ENCODE measurements around the gene ARHGAP23.
"Not testable (repeated sequence)": the region's sequence is repeated elsewhere in the genome, so short reads cannot be mapped to it uniquely, and the experiment has no call there.

The ARHGAP23 gene

DNA sequence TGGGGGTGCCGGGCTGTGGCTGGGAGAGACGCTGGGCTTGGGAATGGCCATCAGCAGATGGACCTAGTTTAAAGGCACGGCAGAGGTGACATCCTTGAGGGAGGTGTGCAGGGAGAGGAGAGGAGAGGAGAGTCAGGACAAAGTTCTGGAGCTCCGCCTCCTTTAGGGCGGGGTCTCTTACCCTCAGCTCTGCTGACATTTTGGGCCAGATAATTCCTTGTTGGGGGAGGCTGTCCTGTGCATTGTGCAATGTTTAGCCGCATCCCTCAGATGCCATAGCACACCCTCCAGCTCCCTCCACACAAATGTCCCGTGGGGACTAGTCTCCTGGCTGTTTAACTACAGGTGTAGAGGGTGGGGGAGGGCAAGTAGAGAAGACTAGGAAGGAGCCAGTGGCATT, 48.3 kb downstream of the ARHGAP23 start:
- peaks cover 13% of the 10 kb centered on the region for H3K36me3 ChIP-seq (ENCODE audit: control insufficient read depth, insufficient read depth, low read length)
- H3K4me1 ChIP-seq (ENCODE audit: control insufficient read depth, insufficient read depth, low read length), result no peaks in the 10 kb centered on the region
- DNase-seq (ENCODE audit: low read depth, low spot score), result no peak
- no peaks in the 10 kb centered on the region for H3K27me3 ChIP-seq (ENCODE audit: control insufficient read depth, insufficient read depth, low read length)
- no CpG with 5 or more reads among the region's 7 CpGs for WGBS (ENCODE audit: insufficient coverage, insufficient read length)
- no peak overlapping the region for H3K4me3 ChIP-seq (ENCODE audit: low read length)
- no peaks in the 10 kb centered on the region for H3K9me3 ChIP-seq (ENCODE audit: control insufficient read depth, insufficient read depth, low read length)
- no peak overlapping the region for H3K27ac ChIP-seq (ENCODE audit: low read length)

DNA sequence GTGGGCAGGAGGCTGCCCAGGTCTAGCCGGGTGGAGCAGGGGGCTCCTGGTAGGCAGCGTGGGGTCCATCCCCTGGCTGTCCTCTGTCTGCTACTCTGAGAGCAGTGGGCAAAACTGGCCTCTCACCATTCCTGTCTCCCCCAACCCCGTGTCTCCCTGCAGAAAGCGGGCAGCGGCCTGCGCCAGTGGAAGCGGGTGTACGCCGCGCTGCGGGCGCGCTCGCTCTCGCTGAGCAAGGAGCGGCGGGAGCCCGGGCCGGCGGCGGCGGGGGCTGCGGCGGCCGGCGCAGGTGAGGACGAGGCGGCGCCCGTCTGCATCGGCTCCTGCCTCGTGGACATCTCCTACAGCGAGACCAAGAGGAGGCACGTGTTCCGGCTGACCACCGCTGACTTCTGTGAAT, 49.2 kb downstream of the ARHGAP23 start:
- not testable (repeated sequence) for H3K4me3 ChIP-seq (ENCODE audit: low read length); DNase-seq (ENCODE audit: low read depth, low spot score); H3K4me1 ChIP-seq (ENCODE audit: control insufficient read depth, insufficient read depth, low read length); H3K27me3 ChIP-seq (ENCODE audit: control insufficient read depth, insufficient read depth, low read length); H3K27ac ChIP-seq (ENCODE audit: low read length); H3K9me3 ChIP-seq (ENCODE audit: control insufficient read depth, insufficient read depth, low read length)
- WGBS (ENCODE audit: insufficient coverage, insufficient read length), result no CpG with 5 or more reads among the region's 36 CpGs
- H3K36me3 ChIP-seq (ENCODE audit: control insufficient read depth, insufficient read depth, low read length), result peaks cover 19% of the 10 kb centered on the region

DNA sequence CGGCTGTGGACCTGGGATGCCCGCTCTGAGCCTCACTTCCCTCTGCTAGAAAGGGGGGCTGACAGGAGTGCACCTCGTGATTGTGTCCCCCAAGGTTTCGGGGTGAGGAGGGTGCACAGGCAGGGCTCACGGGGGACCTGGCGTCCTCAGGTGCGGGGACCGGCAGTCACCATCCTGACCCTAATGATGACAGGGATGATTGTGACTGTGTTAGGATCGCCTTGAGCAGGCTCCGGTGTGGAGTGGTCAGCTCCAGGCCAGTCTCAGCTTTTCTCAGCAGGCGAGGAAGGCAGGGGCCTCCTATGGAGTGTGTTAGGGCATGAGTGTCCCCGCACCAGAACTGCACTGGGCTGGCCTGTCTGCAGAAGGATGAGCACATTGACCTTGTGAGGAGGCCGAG, 49.7 kb downstream of the ARHGAP23 start:
- H3K4me3 ChIP-seq (ENCODE audit: low read length); H3K4me1 ChIP-seq (ENCODE audit: control insufficient read depth, insufficient read depth, low read length); DNase-seq (ENCODE audit: low read depth, low spot score); H3K9me3 ChIP-seq (ENCODE audit: control insufficient read depth, insufficient read depth, low read length); H3K27me3 ChIP-seq (ENCODE audit: control insufficient read depth, insufficient read depth, low read length); H3K27ac ChIP-seq (ENCODE audit: low read length): not testable (repeated sequence)
- H3K36me3 ChIP-seq (ENCODE audit: control insufficient read depth, insufficient read depth, low read length), result peaks cover 22% of the 10 kb centered on the region
- WGBS (ENCODE audit: insufficient coverage, insufficient read length), result no CpG with 5 or more reads among the region's 13 CpGs

DNA sequence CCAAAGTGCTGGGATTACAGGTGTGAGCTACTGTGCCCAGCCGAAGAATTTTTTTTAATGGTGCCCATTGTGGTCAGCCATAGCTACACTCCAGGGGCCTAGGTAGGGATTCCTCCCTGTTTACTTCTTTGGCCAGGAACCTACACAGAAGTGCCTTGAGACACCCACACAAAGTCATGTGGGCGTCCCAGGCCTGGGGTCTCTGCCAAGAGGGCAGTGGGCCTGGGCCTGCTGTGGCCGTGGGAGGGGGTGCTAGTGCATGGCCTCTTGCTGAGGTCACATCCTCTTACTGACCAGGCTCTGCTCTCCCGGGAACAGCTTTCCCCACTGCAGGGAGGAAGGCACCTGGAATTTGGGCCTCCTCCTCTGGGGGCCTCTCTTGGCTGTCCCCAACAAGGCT, 50.4 kb downstream of the ARHGAP23 start:
- not testable (repeated sequence) for H3K27me3 ChIP-seq (ENCODE audit: control insufficient read depth, insufficient read depth, low read length); H3K27ac ChIP-seq (ENCODE audit: low read length); H3K9me3 ChIP-seq (ENCODE audit: control insufficient read depth, insufficient read depth, low read length); H3K4me3 ChIP-seq (ENCODE audit: low read length); H3K4me1 ChIP-seq (ENCODE audit: control insufficient read depth, insufficient read depth, low read length); DNase-seq (ENCODE audit: low read depth, low spot score)
- no CpG with 5 or more reads among the region's 4 CpGs for WGBS (ENCODE audit: insufficient coverage, insufficient read length)
- peaks cover 18% of the 10 kb centered on the region for H3K36me3 ChIP-seq (ENCODE audit: control insufficient read depth, insufficient read depth, low read length)

DNA sequence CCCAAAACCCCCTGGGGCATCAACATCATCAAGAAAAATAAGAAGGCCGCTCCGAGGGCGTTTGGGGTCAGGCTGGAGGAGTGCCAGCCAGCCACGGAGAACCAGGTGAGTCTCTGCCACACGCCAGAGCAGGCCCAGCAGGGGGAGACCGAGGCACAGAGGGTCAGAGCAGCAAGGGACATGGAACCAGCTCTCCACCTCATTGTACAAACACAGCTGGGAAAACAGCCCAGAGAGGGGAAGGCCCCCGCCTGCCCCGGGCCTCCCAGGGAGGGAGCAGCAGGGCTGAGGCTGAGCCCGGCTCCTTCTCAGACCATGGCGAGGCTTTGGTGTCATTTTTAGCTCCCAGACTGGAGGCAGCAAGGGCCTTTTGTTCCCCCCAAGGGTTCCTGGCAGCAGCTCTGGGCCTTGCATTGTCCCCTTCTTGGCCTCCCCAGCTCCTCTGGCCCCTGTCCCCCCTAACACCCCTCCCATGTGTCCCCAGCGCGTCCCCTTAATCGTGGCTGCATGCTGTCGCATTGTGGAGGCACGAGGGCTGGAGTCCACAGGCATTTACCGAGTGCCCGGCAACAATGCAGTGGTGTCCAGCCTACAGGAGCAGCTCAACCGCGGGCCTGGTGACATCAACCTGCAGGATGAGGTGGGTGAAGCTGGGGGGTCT, 53.9 kb downstream of the ARHGAP23 start:
- DNase-seq (ENCODE audit: low read depth, low spot score); H3K9me3 ChIP-seq (ENCODE audit: control insufficient read depth, insufficient read depth, low read length); H3K27me3 ChIP-seq (ENCODE audit: control insufficient read depth, insufficient read depth, low read length); H3K27ac ChIP-seq (ENCODE audit: low read length); H3K4me1 ChIP-seq (ENCODE audit: control insufficient read depth, insufficient read depth, low read length); H3K4me3 ChIP-seq (ENCODE audit: low read length): not testable (repeated sequence)
- no CpG with 5 or more reads among the region's 19 CpGs for WGBS (ENCODE audit: insufficient coverage, insufficient read length)
- peaks cover 20% of the 10 kb centered on the region for H3K36me3 ChIP-seq (ENCODE audit: control insufficient read depth, insufficient read depth, low read length)

DNA sequence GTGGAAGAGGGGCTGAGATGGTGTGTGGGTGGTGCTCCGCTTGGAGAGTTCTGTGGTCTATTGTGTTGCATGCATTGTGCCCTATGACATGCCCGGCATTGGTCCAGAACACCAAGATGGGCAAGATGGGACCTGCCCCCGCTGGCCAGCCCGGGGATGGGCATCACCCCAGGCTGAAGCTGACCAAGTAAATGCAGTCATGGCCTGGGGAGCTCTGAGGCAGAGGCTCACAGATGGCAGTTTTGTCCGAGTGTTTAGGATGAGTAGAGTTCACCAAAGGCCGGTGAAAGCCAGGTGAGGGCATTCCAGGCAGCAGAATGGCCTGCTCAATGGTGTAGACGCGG, 54.4 kb downstream of the ARHGAP23 start:
- H3K4me3 ChIP-seq (ENCODE audit: low read length); DNase-seq (ENCODE audit: low read depth, low spot score); H3K27me3 ChIP-seq (ENCODE audit: control insufficient read depth, insufficient read depth, low read length); H3K27ac ChIP-seq (ENCODE audit: low read length); H3K9me3 ChIP-seq (ENCODE audit: control insufficient read depth, insufficient read depth, low read length); H3K4me1 ChIP-seq (ENCODE audit: control insufficient read depth, insufficient read depth, low read length): not testable (repeated sequence)
- WGBS (ENCODE audit: insufficient coverage, insufficient read length), result no CpG with 5 or more reads among the region's 8 CpGs
- peaks cover 20% of the 10 kb centered on the region for H3K36me3 ChIP-seq (ENCODE audit: control insufficient read depth, insufficient read depth, low read length)

DNA sequence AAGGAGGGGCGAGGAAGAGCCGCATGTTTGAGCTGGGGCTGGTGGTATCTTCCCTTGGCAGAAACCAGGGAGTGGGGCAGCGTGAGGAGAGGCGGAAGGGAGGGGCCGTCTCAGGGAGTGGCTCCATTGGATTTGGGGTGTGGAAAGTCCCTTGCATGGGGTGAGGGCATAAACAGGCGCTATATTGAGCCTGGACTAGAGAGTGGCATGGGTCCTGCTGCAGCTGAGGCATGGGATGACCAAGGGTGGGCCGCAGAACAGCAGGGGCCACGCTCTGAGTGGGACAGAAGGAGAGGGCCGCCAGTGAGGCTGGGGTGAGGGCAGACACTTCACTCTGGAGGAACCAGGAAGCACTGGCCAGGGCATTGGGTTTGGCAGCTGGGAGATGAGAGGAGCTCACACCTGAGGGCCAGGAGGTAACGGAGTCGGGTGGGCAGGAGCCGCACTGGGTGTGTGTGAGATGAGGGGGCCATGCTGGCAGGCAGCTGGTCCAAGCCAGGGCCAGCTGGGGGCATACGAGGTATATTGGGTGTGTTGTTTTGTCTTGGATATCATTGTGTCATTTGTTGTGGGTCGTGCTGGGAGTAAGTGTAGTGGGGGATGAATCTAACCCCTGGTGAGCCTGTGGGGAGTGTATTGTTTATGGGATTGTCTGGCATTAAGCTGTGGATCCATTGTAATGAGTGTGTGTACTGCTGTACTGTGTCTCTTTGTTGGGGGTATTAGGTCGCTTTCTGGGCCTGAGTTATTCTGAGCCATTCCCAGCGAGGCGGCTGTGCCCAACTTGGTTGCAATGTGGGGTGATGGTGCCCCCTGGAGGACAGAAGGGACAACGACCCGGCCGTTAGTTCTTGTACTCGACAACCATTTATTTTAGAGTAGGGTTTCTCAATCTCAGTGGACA, 56.2 kb downstream of the ARHGAP23 start:
- H3K4me3 ChIP-seq (ENCODE audit: low read length); H3K9me3 ChIP-seq (ENCODE audit: control insufficient read depth, insufficient read depth, low read length); H3K27ac ChIP-seq (ENCODE audit: low read length); H3K27me3 ChIP-seq (ENCODE audit: control insufficient read depth, insufficient read depth, low read length); H3K4me1 ChIP-seq (ENCODE audit: control insufficient read depth, insufficient read depth, low read length); DNase-seq (ENCODE audit: low read depth, low spot score): not testable (repeated sequence)
- WGBS (ENCODE audit: insufficient coverage, insufficient read length), result no CpG with 5 or more reads among the region's 21 CpGs
- H3K36me3 ChIP-seq (ENCODE audit: control insufficient read depth, insufficient read depth, low read length), result peaks cover 14% of the 10 kb centered on the region; the same call in 1 of the 2 replicates

DNA sequence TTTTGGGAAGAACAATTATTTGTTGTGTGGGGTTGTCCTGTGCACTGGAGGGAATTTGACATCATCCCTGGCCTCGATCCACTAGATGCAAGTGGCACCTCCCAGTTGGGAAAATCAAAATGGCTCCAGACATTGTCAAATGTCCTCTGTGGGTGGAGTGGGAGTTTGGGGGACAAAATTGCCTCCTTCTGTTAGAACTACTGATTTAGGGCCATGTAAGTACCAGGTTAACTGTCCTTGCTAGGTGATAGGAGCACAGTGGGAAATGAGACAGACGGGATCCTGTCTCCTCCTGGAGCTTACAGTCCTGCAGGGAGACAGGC, 56.8 kb downstream of the ARHGAP23 start:
- Histone ChIP-seq H3K36me3 (ENCODE audit: control insufficient read depth, insufficient read depth, low read length) (peaks cover 17% of the 10 kb centered on the region; the same call in 1 of the 2 replicates), H3K27me3 (ENCODE audit: control insufficient read depth, insufficient read depth, low read length) (no peaks in the 10 kb centered on the region), H3K27ac (ENCODE audit: low read length) (no peak overlapping the region), H3K9me3 (ENCODE audit: control insufficient read depth, insufficient read depth, low read length) (no peaks in the 10 kb centered on the region), H3K4me3 (ENCODE audit: low read length) (no peak overlapping the region), H3K4me1 (ENCODE audit: control insufficient read depth, insufficient read depth, low read length) (peaks cover 3% of the 10 kb centered on the region; the same call in 1 of the 2 replicates)
- no CpG with 5 or more reads among the region's 2 CpGs for WGBS (ENCODE audit: insufficient coverage, insufficient read length)
- DNase-seq (ENCODE audit: low read depth, low spot score), result no peak

DNA sequence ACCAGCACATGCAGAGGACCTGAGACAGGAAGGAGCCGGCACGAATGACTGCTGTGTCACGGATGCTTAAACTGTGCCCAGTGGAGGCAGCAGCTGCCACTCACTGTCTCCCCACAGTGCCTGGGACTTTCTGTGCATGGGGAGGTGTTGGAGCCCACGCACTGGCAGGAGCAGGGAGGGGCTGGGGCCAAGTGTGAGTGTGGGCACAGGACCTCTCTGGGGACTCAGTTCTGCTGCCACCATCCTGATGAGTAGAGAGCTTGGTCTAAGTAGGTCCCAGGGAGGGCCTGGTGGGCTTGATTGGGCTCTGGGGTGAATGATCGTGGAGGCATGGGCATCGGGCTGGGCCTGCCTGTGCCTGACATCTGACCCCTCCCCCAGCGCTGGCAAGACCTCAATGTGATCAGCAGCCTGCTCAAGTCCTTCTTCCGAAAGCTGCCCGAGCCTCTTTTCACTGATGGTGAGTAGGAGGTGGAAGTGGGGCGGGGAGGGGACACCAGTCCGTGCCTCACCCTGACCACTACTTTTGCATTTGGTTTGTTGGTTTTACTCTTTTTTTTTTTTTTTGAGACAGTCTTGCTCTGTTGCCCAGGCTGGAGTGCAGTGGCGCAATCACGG, 57.5 kb downstream of the ARHGAP23 start:
- not testable (repeated sequence) for H3K9me3 ChIP-seq (ENCODE audit: control insufficient read depth, insufficient read depth, low read length); H3K27me3 ChIP-seq (ENCODE audit: control insufficient read depth, insufficient read depth, low read length); H3K4me3 ChIP-seq (ENCODE audit: low read length); H3K4me1 ChIP-seq (ENCODE audit: control insufficient read depth, insufficient read depth, low read length); DNase-seq (ENCODE audit: low read depth, low spot score); H3K27ac ChIP-seq (ENCODE audit: low read length)
- H3K36me3 ChIP-seq (ENCODE audit: control insufficient read depth, insufficient read depth, low read length), result peaks cover 18% of the 10 kb centered on the region; the same call in 1 of the 2 replicates
- no CpG with 5 or more reads among the region's 13 CpGs for WGBS (ENCODE audit: insufficient coverage, insufficient read length)

DNA sequence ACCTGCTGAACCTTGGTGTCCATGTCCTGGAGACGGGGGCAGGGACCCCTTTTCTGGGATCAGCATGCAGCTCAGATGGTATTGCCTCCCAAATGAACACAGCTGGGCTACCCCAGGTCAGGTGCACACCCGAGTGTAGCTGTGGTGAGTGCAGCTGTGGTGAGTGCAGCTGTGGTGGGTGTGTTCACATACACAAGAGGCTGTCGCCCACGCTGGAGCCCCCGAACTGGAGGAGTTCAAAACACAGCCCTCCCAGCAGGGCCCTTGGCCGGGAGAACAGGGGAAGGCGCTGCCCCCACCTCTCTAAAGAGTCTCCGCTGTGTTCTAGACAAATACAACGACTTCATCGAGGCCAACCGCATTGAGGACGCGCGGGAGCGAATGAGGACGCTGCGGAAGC, 61.5 kb downstream of the ARHGAP23 start:
- not testable (repeated sequence) for H3K27ac ChIP-seq (ENCODE audit: low read length); DNase-seq (ENCODE audit: low read depth, low spot score); H3K9me3 ChIP-seq (ENCODE audit: control insufficient read depth, insufficient read depth, low read length); H3K4me3 ChIP-seq (ENCODE audit: low read length); H3K27me3 ChIP-seq (ENCODE audit: control insufficient read depth, insufficient read depth, low read length); H3K4me1 ChIP-seq (ENCODE audit: control insufficient read depth, insufficient read depth, low read length)
- H3K36me3 ChIP-seq (ENCODE audit: control insufficient read depth, insufficient read depth, low read length), result peaks cover 18% of the 10 kb centered on the region; the same call in 1 of the 2 replicates
- no CpG with 5 or more reads among the region's 17 CpGs for WGBS (ENCODE audit: insufficient coverage, insufficient read length)
